HG02678 (cell line): ENCODE data around the gene TSGA10IP.

Source experiments
- ATAC-seq: cut with Tn5 transposase; IDR thresholded peaks from one replicate; pipeline ENCODE4 v1.9.1; 2021; ENCODE audit warnings: mild to moderate bottlenecking, moderate library complexity; ENCODE audit not compliant: unreplicated experiment

Gene TSGA10IP

GRCh38 chr11:65917434-65918210 lies 27.7 kb upstream of the TSGA10IP start:
- ATAC-seq, result no peak

GRCh38 chr11:65918211-65919140 lies 26.8 kb upstream of the TSGA10IP start, which contains the start of gene C11orf68:
Gene C11orf68 (minus strand): TSS chr11:65919062. CDS start chr11:65919031, 31 bp downstream.
- peak; percentile 58 for ATAC-seq

GRCh38 chr11:65919141-65919572 lies 26.1 kb upstream of the TSGA10IP start, which contains the start of gene DRAP1:
Gene DRAP1 (plus strand): TSS chr11:65919426. CDS start chr11:65919502, 76 bp downstream.
- peak; percentile 84 for ATAC-seq

- peak; percentile 40 for ATAC-seq
These were observed 25.5 kb upstream of the TSGA10IP start for GRCh38 chr11:65919573-65920371.

- ATAC-seq, result no peak
These were observed 24.9 kb upstream of the TSGA10IP start for GRCh38 chr11:65920372-65920802.

- no peak for ATAC-seq
These were observed 24.2 kb upstream of the TSGA10IP start for GRCh38 chr11:65921033-65921555.

GRCh38 chr11:65921876-65922275 lies 23.4 kb upstream of the TSGA10IP start:
- ATAC-seq, result no peak

- no peak for ATAC-seq
These were observed 22.7 kb upstream of the TSGA10IP start for GRCh38 chr11:65922565-65922964.

- no peak for ATAC-seq
These were observed 19.9 kb upstream of the TSGA10IP start for GRCh38 chr11:65925397-65925796.

GRCh38 chr11:65927904-65928397 lies 17.3 kb upstream of the TSGA10IP start:
- ATAC-seq, result no peak

GRCh38 chr11:65928667-65929066 lies 16.6 kb upstream of the TSGA10IP start:
- no peak for ATAC-seq

- no peak for ATAC-seq
These were observed 13.3 kb upstream of the TSGA10IP start for GRCh38 chr11:65931773-65932557.

GRCh38 chr11:65932558-65932919 lies 12.7 kb upstream of the TSGA10IP start:
- no peak for ATAC-seq

GRCh38 chr11:65934014-65934413 lies 11.3 kb upstream of the TSGA10IP start:
- no peak for ATAC-seq

- ATAC-seq, result no peak
These were observed 7.5 kb upstream of the TSGA10IP start for GRCh38 chr11:65937766-65938165.

GRCh38 chr11:65941720-65942310 lies 3.5 kb upstream of the TSGA10IP start:
- ATAC-seq, result no peak

GRCh38 chr11:65942531-65942930 lies 2.7 kb upstream of the TSGA10IP start:
- ATAC-seq, result no peak

- ATAC-seq, result no peak
These were observed 1.1 kb upstream of the TSGA10IP start for GRCh38 chr11:65944191-65944590.

- ATAC-seq, result no peak
These were observed 513 bp upstream of the TSGA10IP start for GRCh38 chr11:65944767-65945166.
